ENCODE measurements around the gene SIPA1L3. TPM values are rescaled to one million over a fixed set of nuclear protein-coding genes. Genes with fewer than 3 reads are reported as not detected.

The SIPA1L3 gene
- total and polyA plus RNA-seq, 2 of the 13 experiments (the other 11 are each of a cell fraction or from before 2014, with no cell fraction given) = 5.5 to 7.7 TPM

- Histone ChIP-seq H2AFZ (ENCODE audit: low read length) (no peak overlapping the region), H3K4me2 (ENCODE audit: low read depth, low read length) (peak overlapping the region; percentile 92), H3K36me3 (replicated peaks in 1 of 2; ENCODE audit: control insufficient read depth in 1 of 2, insufficient read depth in 2 of 2, low read length in 2 of 2) (no peaks in the 10 kb centered on the region), H3K9me3 (ENCODE audit: low read length) (no peaks in the 10 kb centered on the region), H3K4me3 (replicated peaks in 1 of 3; ENCODE audit: insufficient read depth in 1 of 3, low read depth in 2 of 3, low read length in 3 of 3) (peak overlapping the region; percentile 62 to 86 (median 75)), H3K27ac (ENCODE audit: extremely low read length, insufficient read depth, low read length) (no peak overlapping the region), H3K79me2 (ENCODE audit: insufficient read depth, low read length) (no peaks in the 10 kb centered on the region), H4K20me1 (ENCODE audit: insufficient read depth, low read length) (no peaks in the 10 kb centered on the region), H3K4me1 (ENCODE audit: insufficient read depth, low read length) (peaks cover 11% of the 10 kb centered on the region), H3K27me3 (ENCODE audit: control insufficient read depth in 1 of 2, insufficient read depth in 2 of 2, low read length in 2 of 2) (peaks cover 6 to 16% of the 10 kb centered on the region in 2 experiments; a peak in 3 of 5 replicates), H3K9ac (ENCODE audit: insufficient read depth, low read depth, low read length) (peak overlapping the region; percentile 26; the same call in 1 of the 2 replicates)
- TF ChIP-seq TOPORS (CRISPR knock-in tag; IDR thresholded peaks at IDR 0.05) (no peak), FOSL2 (CRISPR knock-in tag; IDR thresholded peaks at IDR 0.05) (no peak), PCBP2 (optimal IDR thresholded peaks at IDR 0.05; ENCODE audit: low read depth, low read length, poor library complexity, severe bottlenecking) (no peak), EED (CRISPR knock-in tag; IDR thresholded peaks at IDR 0.05) (no peak), ZNF513 (CRISPR knock-in tag; conservative IDR thresholded peaks at IDR 0.05) (no peak), ZNF737 (CRISPR knock-in tag; IDR thresholded peaks at IDR 0.05; ENCODE audit: borderline replicate concordance) (no peak), RFXAP (CRISPR knock-in tag; IDR thresholded peaks at IDR 0.05; ENCODE audit: borderline replicate concordance) (no peak), RAD21 (CRISPR knock-in tag; IDR thresholded peaks at IDR 0.05) (no peak), MTF2 (CRISPR knock-in tag; IDR thresholded peaks at IDR 0.05; ENCODE audit: borderline replicate concordance) (no peak), EEA1 (CRISPR knock-in tag; IDR thresholded peaks at IDR 0.05; ENCODE audit: borderline replicate concordance) (no peak), MATR3 (CRISPR knock-in tag; IDR thresholded peaks at IDR 0.05) (no peak), TP53 (CRISPR knock-in tag; conservative IDR thresholded peaks at IDR 0.05) (no peak), MXD4 (CRISPR knock-in tag; IDR thresholded peaks at IDR 0.05) (no peak), ZNF792 (CRISPR knock-in tag; IDR thresholded peaks at IDR 0.05) (no peak), ATF3 (CRISPR knock-in tag; IDR thresholded peaks at IDR 0.05) (no peak), NFKBIZ (CRISPR knock-in tag; IDR thresholded peaks at IDR 0.05) (no peak), U2AF1 (optimal IDR thresholded peaks at IDR 0.05; ENCODE audit: low read depth, low read length) (no peak)
- intact Hi-C loops (cut with micrococcal nuclease; ENCODE audit: unreplicated experiment) = loop anchor here (2.0 kb wide), 1 partner anchor 325 kb away; no protein-coding TSS in a partner anchor
- CTCF ChIA-PET (ENCODE audit: low intra/inter-chr PET ratio, low total read pairs) = no interaction called here
- BruUV-seq (replicated peaks) = no TSS peak
- POLR2A ChIA-PET = no interaction called here
- ATAC-seq (no peak), FAIRE-seq (no peak), DNase-seq (ENCODE audit: low spot score) (no peak)
- in situ Hi-C loops (cut with HindIII; ENCODE audit: extremely low pct_ligation_motif_present, low pct_unique_long_range_greater_than_20kb) = no loop called here
- WGBS (ENCODE audit: low lambda C conversion rate) = 13% methylated on average over 4 of the region's 13 CpGs
Measured at GRCh38 chr19:38223617-38224013, 316.6 kb downstream of the SIPA1L3 start.
